Measurements from ENCODE around the gene LRPAP1. TPM values are rescaled to one million over a fixed set of nuclear protein-coding genes. Genes with fewer than 3 reads are reported as not detected.

The LRPAP1 gene
- total and polyA plus RNA-seq, 10 of the 15 experiments (the other 5 are each of a cell fraction or from before 2014, with no cell fraction given) = 1.0 to 100 (median 51.1) TPM

- ChIA-PET POLR2A (no interaction called here), CTCF (no interaction called here), SMC1A (ENCODE audit: uncharacterized antibody, unreplicated experiment) (no interaction called here), RAD21 (ENCODE audit: unreplicated experiment) (no interaction called here)
- DNase-seq (ENCODE audit: low read depth, low spot score) (no peak), ATAC-seq (no peak), FAIRE-seq (no peak)
- no peak overlapping the region for H2AFZ ChIP-seq (ENCODE audit: control insufficient read depth, low read depth, low read length)
- no peaks in the 10 kb centered on the region for H3K27me3 ChIP-seq (replicated peaks in 1 of 2; ENCODE audit: control insufficient read depth in 2 of 2, insufficient read depth in 2 of 2, low read length in 1 of 2)
- no peak overlapping the region for H3K9ac ChIP-seq (ENCODE audit: control insufficient read depth, insufficient read depth, low read length)
- 95% methylated on average over 17 of the region's 18 CpGs for WGBS (ENCODE audit: insufficient coverage, insufficient replicate concordance, low lambda C conversion rate, missing lambda C conversion rate)
- peaks cover 3 to 34% of the 10 kb centered on the region in 2 experiments; a peak in 3 of 4 replicates for H3K36me3 ChIP-seq (ENCODE audit: control insufficient read depth in 2 of 2, insufficient read depth in 2 of 2, low read length in 1 of 2)
- H3K79me2 ChIP-seq (ENCODE audit: control insufficient read depth, insufficient read depth, low read length) = no peaks in the 10 kb centered on the region
- no peaks in the 10 kb centered on the region for H3K4me1 ChIP-seq (ENCODE audit: control insufficient read depth, insufficient read depth, low read length)
- H3K27ac ChIP-seq (ENCODE audit: control insufficient read depth, insufficient read depth) = no peak overlapping the region
- no TSS peak for BruUV-seq (replicated peaks)
- no peak overlapping the region for H3K4me3 ChIP-seq
- no peak for TF ChIP-seq E2F4 (IDR thresholded peaks at IDR 0.05; ENCODE audit: low read depth, low read length)
- no peak for TF ChIP-seq NR2C1 (IDR thresholded peaks at IDR 0.05)
- TF ChIP-seq CEBPB (IDR thresholded peaks at IDR 0.05; ENCODE audit: borderline replicate concordance in 1 of 2, low read depth in 2 of 2, low read length in 2 of 2) = no peak
- no peak for TF ChIP-seq HCFC1 (IDR thresholded peaks at IDR 0.05; ENCODE audit: low read length)
- no peak for TF ChIP-seq LARP7 (IDR thresholded peaks at IDR 0.05)
- TF ChIP-seq HSF1 (IDR thresholded peaks at IDR 0.05; ENCODE audit: low read depth, low read length) = no peak
- TF ChIP-seq SMC3 (IDR thresholded peaks at IDR 0.05; ENCODE audit: borderline replicate concordance, low read length) = no peak
- no peak for TF ChIP-seq USF1 (IDR thresholded peaks at IDR 0.05; ENCODE audit: borderline replicate concordance, extremely low read length, insufficient read depth, low read depth, low read length)
- TF ChIP-seq RB1 (IDR thresholded peaks at IDR 0.05; ENCODE audit: borderline replicate concordance) = no peak
- no peak for TF ChIP-seq RBBP5 (conservative IDR thresholded peaks at IDR 0.05)
- TF ChIP-seq RELA (IDR thresholded peaks at IDR 0.05; ENCODE audit: borderline replicate concordance, partially characterized antibody) = no peak
- no peak for TF ChIP-seq E2F8 (IDR thresholded peaks at IDR 0.05; ENCODE audit: low read depth, partially characterized antibody)
- no peak for TF ChIP-seq EGR1 (IDR thresholded peaks at IDR 0.05; ENCODE audit: borderline replicate concordance in 1 of 2, low read depth in 2 of 2, low read length in 2 of 2)
- no peak for TF ChIP-seq NFXL1 (IDR thresholded peaks at IDR 0.05; ENCODE audit: borderline replicate concordance)
- H3K9me3 ChIP-seq (replicated peaks; ENCODE audit: control insufficient read depth, insufficient read depth, low read length) = no peaks in the 10 kb centered on the region
- no peaks in the 10 kb centered on the region; the same call in 1 of the 2 replicates for H4K20me1 ChIP-seq (ENCODE audit: control insufficient read depth, insufficient read depth)
- H3K4me2 ChIP-seq (ENCODE audit: control insufficient read depth, insufficient read depth) = no peak overlapping the region
- in situ Hi-C loops (cut with MboI) (no loop called here), intact Hi-C loops (cut with micrococcal nuclease; ENCODE audit: unreplicated experiment) (no loop called here)
These were observed 18.4 kb downstream of the LRPAP1 start for GRCh38 chr4:3513807-3514206.

All from GM12878 (cell line).